Stimulated activated CD8-positive, alpha-beta memory T cell treated with anti-CD3 and anti-CD28 coated beads, Interleukin-4, amount 100 ng/mL, for 4 hours (primary cell): ENCODE data around the gene SPEF2.
A peak's percentile ranks its signal among the peaks of the same experiment; 100 is the strongest.
"Not testable (repeated sequence)": the region's sequence is repeated elsewhere in the genome, so short reads cannot be mapped to it uniquely, and the experiment has no call there.

Experiments used
- DNase-seq, 2 donors: peaks; one replicate each; pipeline ENCODE4 v3.0.0-alpha.2; 2020; ENCODE audit warnings: low read depth in 2 of 2, low spot score in 1 of 2

Gene SPEF2

GRCh38 chr5:35853631-35854030, 236.0 kb downstream of the SPEF2 start:
- DNase-seq: peak; percentile 11 to 18

GRCh38 chr5:35854248-35854647, 236.6 kb downstream of the SPEF2 start:
- peak; percentile 40 to 46 for DNase-seq

GRCh38 chr5:35855187-35855586, 237.5 kb downstream of the SPEF2 start:
- DNase-seq: no peak

- not testable (repeated sequence) for DNase-seq
Observed at GRCh38 chr5:35856186-35856764, 238.6 kb downstream of the SPEF2 start.

- no peak for DNase-seq
Observed at GRCh38 chr5:35856765-35857351, 239.2 kb downstream of the SPEF2 start, which contains the start of gene IL7R. IL7R (plus strand) TSS chr5:35856891; CDS start chr5:35856978, 87 bp downstream.

- no peak for DNase-seq
Observed at GRCh38 chr5:35857606-35858205, 240.0 kb downstream of the SPEF2 start.

GRCh38 chr5:35859101-35859661, 241.5 kb downstream of the SPEF2 start:
- no peak for DNase-seq

- no peak for DNase-seq
Observed at GRCh38 chr5:35860686-35861085, 243.0 kb downstream of the SPEF2 start.

- no peak for DNase-seq
Observed at GRCh38 chr5:35861718-35862117, 244.1 kb downstream of the SPEF2 start.

- no peak for DNase-seq
Observed at GRCh38 chr5:35862126-35862525, 244.5 kb downstream of the SPEF2 start.

GRCh38 chr5:35863159-35863558, 245.5 kb downstream of the SPEF2 start:
- no peak for DNase-seq
